GM21423 (cell line): ENCODE data around the gene NDUFV1.
"Not testable (repeated sequence)": the region's sequence is repeated elsewhere in the genome, so short reads cannot be mapped to it uniquely, and the experiment has no call there.

ENCODE experiments used
- ATAC-seq: cut with Tn5 transposase; IDR thresholded peaks from one replicate; pipeline ENCODE4 v1.9.1; 2021; ENCODE audit warnings: mild to moderate bottlenecking, moderate library complexity; ENCODE audit not compliant: unreplicated experiment

NDUFV1 gene

GRCh38 chr11:67606492-67607295 lies at the start of gene NDUFV1:
NDUFV1 (plus strand) TSS chr11:67606936; CDS start chr11:67607005, 69 bp downstream.
- ATAC-seq = peak; percentile 93

GRCh38 chr11:67558084-67558772 lies 48.5 kb upstream of the NDUFV1 start:
- ATAC-seq = no peak

- peak; percentile 79 for ATAC-seq
These were observed 44.6 kb upstream of the NDUFV1 start for GRCh38 chr11:67561971-67562619.

GRCh38 chr11:67562963-67563704 lies 43.6 kb upstream of the NDUFV1 start:
- no peak for ATAC-seq

- not testable (repeated sequence) for ATAC-seq
These were observed 43.0 kb upstream of the NDUFV1 start for GRCh38 chr11:67563705-67564114.

- ATAC-seq = no peak
These were observed 42.5 kb upstream of the NDUFV1 start for GRCh38 chr11:67564230-67564629.

GRCh38 chr11:67571443-67571842 lies 35.3 kb upstream of the NDUFV1 start:
- no peak for ATAC-seq

- ATAC-seq = no peak
These were observed 34.4 kb upstream of the NDUFV1 start for GRCh38 chr11:67572305-67572704.

- ATAC-seq = no peak
These were observed 33.9 kb upstream of the NDUFV1 start for GRCh38 chr11:67572747-67573419.

- no peak for ATAC-seq
These were observed 31.8 kb upstream of the NDUFV1 start for GRCh38 chr11:67574938-67575337.

- ATAC-seq = no peak
These were observed 29.8 kb upstream of the NDUFV1 start for GRCh38 chr11:67576735-67577475.

GRCh38 chr11:67577951-67578350 lies 28.8 kb upstream of the NDUFV1 start:
- no peak for ATAC-seq

GRCh38 chr11:67581469-67581868 lies 25.3 kb upstream of the NDUFV1 start:
- ATAC-seq = no peak

- no peak for ATAC-seq
These were observed 24.7 kb upstream of the NDUFV1 start for GRCh38 chr11:67582011-67582410.

GRCh38 chr11:67583247-67584204 lies 23.2 kb upstream of the NDUFV1 start, which contains the start of gene GSTP1:
GSTP1 (plus strand) TSS chr11:67583812; CDS start chr11:67583844, 32 bp downstream.
- peak; percentile 60 for ATAC-seq

- ATAC-seq = no peak
These were observed 22.4 kb upstream of the NDUFV1 start for GRCh38 chr11:67584205-67584880.

GRCh38 chr11:67584881-67585873 lies 21.6 kb upstream of the NDUFV1 start:
- no peak for ATAC-seq
